Neuronal stem cell (in vitro differentiated cells): ENCODE results near the gene DEPDC5.

Source experiments
- DNase-seq: peaks from one replicate; pipeline ENCODE4 v3.0.0-alpha.2; 2013; ENCODE audit warnings: low spot score
- H2AFZ ChIP-seq: one replicate; pipeline ENCODE4 v1.6.1; 2013; ENCODE audit warnings: mild to moderate bottlenecking, low read length, inconsistent platforms
- H2AK5ac ChIP-seq: 2 replicates; pipeline ENCODE4 v1.6.1; 2013; ENCODE audit warnings: low read depth, mild to moderate bottlenecking, inconsistent platforms, low read length, moderate library complexity, mixed read lengths
- H2BK120ac ChIP-seq: 2 replicates; pipeline ENCODE4 v1.6.1; 2013; ENCODE audit warnings: low read depth, mild to moderate bottlenecking, inconsistent platforms, low read length, moderate library complexity, mixed read lengths
- H2BK12ac ChIP-seq: one replicate; pipeline ENCODE4 v1.6.1; 2013; ENCODE audit warnings: low read length, inconsistent platforms
- H2BK15ac ChIP-seq: 2 replicates; pipeline ENCODE4 v1.6.1; 2013; ENCODE audit warnings: mild to moderate bottlenecking, low read length, inconsistent platforms, mixed read lengths
- H2BK5ac ChIP-seq: one replicate; pipeline ENCODE4 v1.6.1; 2013; ENCODE audit warnings: inconsistent platforms, mild to moderate bottlenecking, low read length, moderate library complexity
- H3K14ac ChIP-seq: one replicate; pipeline ENCODE4 v1.6.1; 2013; ENCODE audit warnings: low read length, inconsistent platforms
- H3K18ac ChIP-seq: 2 replicates; pipeline ENCODE4 v1.6.1; 2013; ENCODE audit warnings: low read length, inconsistent platforms
- H3K23ac ChIP-seq: 2 replicates; pipeline ENCODE4 v1.6.1; 2013; ENCODE audit warnings: low read depth, mild to moderate bottlenecking, mixed read lengths, low read length, inconsistent platforms; ENCODE audit not compliant: poor library complexity
- H3K27ac ChIP-seq: replicated peaks from 3 replicates; pipeline ENCODE4 v1.5.1; 2013; ENCODE audit warnings: low read length, inconsistent platforms
- H3K27me3 ChIP-seq, 3 experiments: 2 replicates each; pipeline ENCODE4 v1.6.1; 2013; ENCODE audit warnings: low read length in 3 of 3, mild to moderate bottlenecking in 2 of 3, inconsistent platforms in 1 of 3, low read depth in 1 of 3, mixed read lengths in 1 of 3, moderate library complexity in 1 of 3; ENCODE audit not compliant: control insufficient read depth in 3 of 3, insufficient read depth in 3 of 3
- H3K36me3 ChIP-seq, 2 donors: replicated peaks in 1 of 2; 2 replicates each; pipeline ENCODE4 v1.6.1; 2013; ENCODE audit warnings: low read length in 2 of 2; ENCODE audit not compliant: control insufficient read depth in 2 of 2, insufficient read depth in 2 of 2
- H3K4ac ChIP-seq: 2 replicates; pipeline ENCODE4 v1.6.1; 2013; ENCODE audit warnings: inconsistent platforms, mild to moderate bottlenecking, low read length, moderate library complexity
- H3K4me1 ChIP-seq, 2 donors: 1 replicate in 1 of 2; 2 replicates in 1 of 2; pipeline ENCODE4 v1.6.1; 2013; ENCODE audit warnings: low read length in 2 of 2, low read depth in 1 of 2; ENCODE audit not compliant: control insufficient read depth in 2 of 2, insufficient read depth in 1 of 2
- H3K4me2 ChIP-seq: one replicate; pipeline ENCODE4 v1.6.1; 2013; ENCODE audit warnings: mild to moderate bottlenecking, low read length, inconsistent platforms; ENCODE audit not compliant: insufficient read depth, poor library complexity, severe bottlenecking
- H3K4me3 ChIP-seq, 2 donors: 2 replicates each; pipeline ENCODE4 v1.5.1; 2013; ENCODE audit warnings: low read length in 2 of 2, mild to moderate bottlenecking in 2 of 2, inconsistent platforms in 1 of 2, moderate library complexity in 1 of 2
- H3K79me1 ChIP-seq: one replicate; pipeline ENCODE4 v1.6.1; 2013; ENCODE audit warnings: low read depth, mild to moderate bottlenecking, inconsistent platforms, low read length, moderate library complexity
- H3K9ac ChIP-seq: one replicate; pipeline ENCODE4 v1.6.1; 2013; ENCODE audit warnings: mild to moderate bottlenecking, low read depth, low read length, inconsistent platforms; ENCODE audit not compliant: poor library complexity
- H3K9me3 ChIP-seq, 2 donors: replicated peaks in 1 of 2; 2 replicates each; pipeline versions ENCODE3 to v1.6.1; 2013; ENCODE audit warnings: low read length in 2 of 2, mild to moderate bottlenecking in 2 of 2, inconsistent platforms in 1 of 2, low read depth in 1 of 2, mixed read lengths in 1 of 2, moderate library complexity in 1 of 2; ENCODE audit not compliant: control insufficient read depth in 2 of 2, insufficient read depth in 1 of 2
- H4K8ac ChIP-seq: one replicate; pipeline ENCODE4 v1.6.1; 2013; ENCODE audit warnings: low read depth, mild to moderate bottlenecking, inconsistent platforms, low read length, moderate library complexity
- H4K91ac ChIP-seq: one replicate; pipeline ENCODE4 v1.6.1; 2013; ENCODE audit warnings: low read length, low read depth, mild to moderate bottlenecking, inconsistent platforms; ENCODE audit not compliant: poor library complexity
- WGBS, 2 donors: extraction: QIAGEN DNeasy Blood & Tissue Kit; methylation state at CpG; one replicate each; pipeline ENCODE4 v1.1.7; 2013; ENCODE audit warnings: missing lambda C conversion rate in 2 of 2, mixed read lengths in 1 of 2; ENCODE audit not compliant: insufficient read length in 2 of 2, insufficient replicate concordance in 1 of 2; ENCODE audit errors: extremely low coverage in 2 of 2; 5-methylcytosine and 5-hydroxymethylcytosine counted together

Gene DEPDC5

GRCh38 chr22:31906569-31906968 lies 152.8 kb downstream of the DEPDC5 start:
- no peak overlapping the region for H2BK15ac ChIP-seq
- no peaks in the 10 kb centered on the region for H3K9me3 ChIP-seq
- H3K14ac ChIP-seq = no peak overlapping the region
- H3K4ac ChIP-seq = no peak overlapping the region
- H3K4me1 ChIP-seq = no peaks in the 10 kb centered on the region
- no peak overlapping the region for H3K4me3 ChIP-seq
- H2BK12ac ChIP-seq = no peak overlapping the region
- no peak overlapping the region for H2AK5ac ChIP-seq
- H3K27ac ChIP-seq = no peak overlapping the region
- no peak overlapping the region for H4K91ac ChIP-seq
- no CpG with 5 or more reads among the region's 5 CpGs for WGBS, 2 donors
- no peak overlapping the region for H3K23ac ChIP-seq
- no peak overlapping the region for H2AFZ ChIP-seq
- no peak overlapping the region for H3K18ac ChIP-seq
- no peaks in the 10 kb centered on the region for H3K79me1 ChIP-seq
- no peak overlapping the region for H3K4me2 ChIP-seq
- DNase-seq = no peak
- H4K8ac ChIP-seq = no peak overlapping the region
- no peak overlapping the region for H2BK120ac ChIP-seq
- peaks cover 6 to 63% of the 10 kb centered on the region in 2 donors for H3K36me3 ChIP-seq
- H2BK5ac ChIP-seq = no peak overlapping the region
- H3K27me3 ChIP-seq = no peaks in the 10 kb centered on the region
- no peak overlapping the region for H3K9ac ChIP-seq

GRCh38 chr22:31909977-31910376 lies 156.2 kb downstream of the DEPDC5 start:
- H2BK12ac ChIP-seq = no peak overlapping the region
- DNase-seq = no peak
- H4K91ac ChIP-seq = no peak overlapping the region
- no peaks in the 10 kb centered on the region for H3K4me1 ChIP-seq
- H3K9ac ChIP-seq = no peak overlapping the region
- no peak overlapping the region for H3K23ac ChIP-seq
- no peaks in the 10 kb centered on the region for H3K9me3 ChIP-seq
- no peak overlapping the region for H4K8ac ChIP-seq
- no peak overlapping the region for H3K4me2 ChIP-seq
- no peak overlapping the region for H2BK5ac ChIP-seq
- H3K79me1 ChIP-seq = no peaks in the 10 kb centered on the region
- no peaks in the 10 kb centered on the region for H3K27me3 ChIP-seq
- H3K36me3 ChIP-seq = peaks cover 3 to 39% of the 10 kb centered on the region in 2 donors
- H3K27ac ChIP-seq = no peak overlapping the region
- no peak overlapping the region for H2BK120ac ChIP-seq
- no CpG with 5 or more reads among the region's 5 CpGs for WGBS, 2 donors
- H2AK5ac ChIP-seq = no peak overlapping the region
- no peak overlapping the region for H2BK15ac ChIP-seq
- H3K18ac ChIP-seq = no peak overlapping the region
- H3K4ac ChIP-seq = no peak overlapping the region
- no peak overlapping the region for H3K14ac ChIP-seq
- no peak overlapping the region for H2AFZ ChIP-seq
- no peak overlapping the region for H3K4me3 ChIP-seq

- no peak overlapping the region for H2AFZ ChIP-seq
- no peak overlapping the region for H4K91ac ChIP-seq
- no peak overlapping the region for H2AK5ac ChIP-seq
- peaks cover 0 to 23% of the 10 kb centered on the region in 2 donors for H3K36me3 ChIP-seq
- H2BK12ac ChIP-seq = no peak overlapping the region
- H3K9me3 ChIP-seq = no peaks in the 10 kb centered on the region
- H3K4me3 ChIP-seq = peak overlapping the region in 1 of 2 donors; percentile 60
- H3K27me3 ChIP-seq = no peaks in the 10 kb centered on the region
- no peak overlapping the region for H4K8ac ChIP-seq
- H3K9ac ChIP-seq = no peak overlapping the region
- H3K23ac ChIP-seq = no peak overlapping the region
- no peak overlapping the region for H2BK120ac ChIP-seq
- no peak overlapping the region for H3K27ac ChIP-seq
- H3K14ac ChIP-seq = no peak overlapping the region
- H3K4me2 ChIP-seq = no peak overlapping the region
- no peaks in the 10 kb centered on the region for H3K4me1 ChIP-seq
- H3K18ac ChIP-seq = no peak overlapping the region
- no peak overlapping the region for H3K4ac ChIP-seq
- DNase-seq = no peak
- no peak overlapping the region for H2BK15ac ChIP-seq
- no CpG with 5 or more reads among the region's 7 CpGs for WGBS, 2 donors
- no peak overlapping the region for H2BK5ac ChIP-seq
- no peaks in the 10 kb centered on the region for H3K79me1 ChIP-seq
Observed at GRCh38 chr22:31911565-31912406, 158.0 kb downstream of the DEPDC5 start.

- no peak overlapping the region for H3K4me2 ChIP-seq
- no peak overlapping the region for H2BK120ac ChIP-seq
- H2BK5ac ChIP-seq = no peak overlapping the region
- H2AFZ ChIP-seq = no peak overlapping the region
- no peak overlapping the region for H3K27ac ChIP-seq
- H4K8ac ChIP-seq = no peak overlapping the region
- H3K36me3 ChIP-seq = peaks cover 0 to 20% of the 10 kb centered on the region in 2 donors
- no peak overlapping the region for H3K23ac ChIP-seq
- H3K14ac ChIP-seq = no peak overlapping the region
- no peak overlapping the region for H2AK5ac ChIP-seq
- H2BK15ac ChIP-seq = no peak overlapping the region
- no peak overlapping the region for H3K4ac ChIP-seq
- H3K9ac ChIP-seq = no peak overlapping the region
- no peak overlapping the region for H3K4me3 ChIP-seq
- H3K27me3 ChIP-seq = no peaks in the 10 kb centered on the region
- DNase-seq = no peak
- no peaks in the 10 kb centered on the region for H3K9me3 ChIP-seq
- WGBS, 2 donors = no CpG with 5 or more reads among the region's 1 CpG
- no peak overlapping the region for H2BK12ac ChIP-seq
- H4K91ac ChIP-seq = no peak overlapping the region
- no peaks in the 10 kb centered on the region for H3K79me1 ChIP-seq
- H3K4me1 ChIP-seq = peaks cover 0 to 3% of the 10 kb centered on the region in 2 donors
- no peak overlapping the region for H3K18ac ChIP-seq
Observed at GRCh38 chr22:31912407-31912743, 158.6 kb downstream of the DEPDC5 start.
